ENCODE data around the gene PRXL2A.

PRXL2A gene

GRCh38 chr10:80466724-80467326, 58.5 kb downstream of the PRXL2A start:
- Histone ChIP-seq H3K27ac (ENCODE audit: insufficient read depth, low read depth, low read length, poor library complexity, severe bottlenecking) (no peak overlapping the region), H3K27me3 (ENCODE audit: control insufficient read depth, insufficient read depth, low read length, poor library complexity, severe bottlenecking) (no peaks in the 10 kb centered on the region), H3K4me3 (ENCODE audit: insufficient read depth, low read depth, low read length) (no peak overlapping the region), H3K36me3 (ENCODE audit: control insufficient read depth, insufficient read depth, low read length) (peaks cover 3% of the 10 kb centered on the region), H3K9me3 (ENCODE audit: control insufficient read depth, low read length) (no peaks in the 10 kb centered on the region), H3K4me1 (ENCODE audit: control insufficient read depth, insufficient read depth, low read length) (peaks cover 73% of the 10 kb centered on the region)
- 90 to 91% methylated on average over 10 of the region's 10 CpGs for WGBS, 2 experiments

GRCh38 chr10:80468002-80468401, 59.7 kb downstream of the PRXL2A start:
- WGBS, 2 experiments = 4 to 8% methylated on average over 6 of the region's 6 CpGs
- H3K36me3 ChIP-seq (ENCODE audit: control insufficient read depth, insufficient read depth, low read length) = peaks cover 3% of the 10 kb centered on the region
- no peak overlapping the region for H3K4me3 ChIP-seq (ENCODE audit: insufficient read depth, low read depth, low read length)
- H3K27ac ChIP-seq (ENCODE audit: insufficient read depth, low read depth, low read length, poor library complexity, severe bottlenecking) = peak overlapping the region; percentile 72
- peaks cover 61% of the 10 kb centered on the region for H3K4me1 ChIP-seq (ENCODE audit: control insufficient read depth, insufficient read depth, low read length)
- H3K27me3 ChIP-seq (ENCODE audit: control insufficient read depth, insufficient read depth, low read length, poor library complexity, severe bottlenecking) = no peaks in the 10 kb centered on the region
- H3K9me3 ChIP-seq (ENCODE audit: control insufficient read depth, low read length) = no peaks in the 10 kb centered on the region

- Histone ChIP-seq H3K27me3 (ENCODE audit: control insufficient read depth, insufficient read depth, low read length, poor library complexity, severe bottlenecking) (no peaks in the 10 kb centered on the region), H3K9me3 (ENCODE audit: control insufficient read depth, low read length) (no peaks in the 10 kb centered on the region), H3K4me1 (ENCODE audit: control insufficient read depth, insufficient read depth, low read length) (peaks cover 56% of the 10 kb centered on the region), H3K36me3 (ENCODE audit: control insufficient read depth, insufficient read depth, low read length) (peaks cover 3% of the 10 kb centered on the region), H3K27ac (ENCODE audit: insufficient read depth, low read depth, low read length, poor library complexity, severe bottlenecking) (no peak overlapping the region), H3K4me3 (ENCODE audit: insufficient read depth, low read depth, low read length) (no peak overlapping the region)
- 90 to 92% methylated on average over 7 of the region's 7 CpGs for WGBS, 2 experiments
These were observed 60.6 kb downstream of the PRXL2A start for GRCh38 chr10:80468806-80469421.

DNA sequence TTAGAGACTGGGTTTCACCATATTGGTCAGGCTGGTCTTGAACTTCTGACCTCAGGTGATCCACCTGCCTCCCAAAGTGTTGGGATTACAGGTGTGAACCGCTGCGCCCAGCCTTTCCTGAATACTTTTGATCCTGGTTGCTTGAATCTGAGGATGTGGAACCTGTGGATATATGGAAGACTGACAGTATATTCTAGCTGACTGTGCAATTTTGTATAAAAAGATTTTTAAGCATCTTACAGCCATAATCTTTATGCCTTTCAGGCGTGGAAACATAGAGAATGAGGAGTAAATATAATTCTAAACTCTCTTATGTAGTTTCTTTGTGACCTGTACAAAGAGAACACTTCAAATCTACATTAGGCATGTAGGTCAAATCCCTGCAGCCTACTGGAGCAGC, 61.9 kb downstream of the PRXL2A start:
- Histone ChIP-seq H3K4me3 (ENCODE audit: insufficient read depth, low read depth, low read length) (no peak overlapping the region), H3K27ac (ENCODE audit: insufficient read depth, low read depth, low read length, poor library complexity, severe bottlenecking) (no peak overlapping the region), H3K4me1 (ENCODE audit: control insufficient read depth, insufficient read depth, low read length) (peaks cover 54% of the 10 kb centered on the region), H3K36me3 (ENCODE audit: control insufficient read depth, insufficient read depth, low read length) (peaks cover 3% of the 10 kb centered on the region), H3K9me3 (ENCODE audit: control insufficient read depth, low read length) (no peaks in the 10 kb centered on the region), H3K27me3 (ENCODE audit: control insufficient read depth, insufficient read depth, low read length, poor library complexity, severe bottlenecking) (no peaks in the 10 kb centered on the region)
- 89 to 97% methylated on average over 2 to 3 of the region's 3 CpGs for WGBS, 2 experiments

DNA sequence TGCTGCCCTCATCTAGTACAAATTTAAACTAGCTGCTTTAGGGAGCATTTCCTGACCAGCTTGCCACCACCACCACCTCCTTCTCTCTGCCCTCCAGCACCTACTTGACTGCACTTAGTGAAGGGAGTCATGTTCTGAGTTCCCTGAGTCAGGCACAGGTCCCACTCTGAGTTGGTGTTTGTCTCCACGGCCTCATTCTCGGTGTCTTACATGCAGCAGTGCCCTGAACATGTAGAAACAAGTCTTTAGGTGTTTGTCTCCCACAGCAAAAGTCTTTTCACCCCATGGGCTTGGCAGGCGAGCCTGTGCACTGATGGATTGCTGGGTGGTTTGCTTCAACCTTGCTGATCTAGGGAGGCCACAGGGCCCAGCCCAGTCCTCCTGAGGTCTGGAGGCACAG, 62.6 kb downstream of the PRXL2A start:
- H3K4me1 ChIP-seq (ENCODE audit: control insufficient read depth, insufficient read depth, low read length) = peaks cover 47% of the 10 kb centered on the region
- no peak overlapping the region for H3K27ac ChIP-seq (ENCODE audit: insufficient read depth, low read depth, low read length, poor library complexity, severe bottlenecking)
- peaks cover 3% of the 10 kb centered on the region for H3K36me3 ChIP-seq (ENCODE audit: control insufficient read depth, insufficient read depth, low read length)
- H3K9me3 ChIP-seq (ENCODE audit: control insufficient read depth, low read length) = no peaks in the 10 kb centered on the region
- no peaks in the 10 kb centered on the region for H3K27me3 ChIP-seq (ENCODE audit: control insufficient read depth, insufficient read depth, low read length, poor library complexity, severe bottlenecking)
- H3K4me3 ChIP-seq (ENCODE audit: insufficient read depth, low read depth, low read length) = no peak overlapping the region
- WGBS, 2 experiments = 92 to 93% methylated on average over 3 of the region's 3 CpGs

GRCh38 chr10:80471715-80472233, 63.4 kb downstream of the PRXL2A start:
- H3K27me3 ChIP-seq (ENCODE audit: control insufficient read depth, insufficient read depth, low read length, poor library complexity, severe bottlenecking) = no peaks in the 10 kb centered on the region
- peaks cover 3% of the 10 kb centered on the region for H3K36me3 ChIP-seq (ENCODE audit: control insufficient read depth, insufficient read depth, low read length)
- H3K4me3 ChIP-seq (ENCODE audit: insufficient read depth, low read depth, low read length) = no peak overlapping the region
- 89 to 91% methylated on average over 4 of the region's 4 CpGs for WGBS, 2 experiments
- no peak overlapping the region for H3K27ac ChIP-seq (ENCODE audit: insufficient read depth, low read depth, low read length, poor library complexity, severe bottlenecking)
- no peaks in the 10 kb centered on the region for H3K9me3 ChIP-seq (ENCODE audit: control insufficient read depth, low read length)
- peaks cover 39% of the 10 kb centered on the region for H3K4me1 ChIP-seq (ENCODE audit: control insufficient read depth, insufficient read depth, low read length)

- Histone ChIP-seq H3K36me3 (ENCODE audit: control insufficient read depth, insufficient read depth, low read length) (peaks cover 4% of the 10 kb centered on the region), H3K27ac (ENCODE audit: insufficient read depth, low read depth, low read length, poor library complexity, severe bottlenecking) (no peak overlapping the region), H3K4me3 (ENCODE audit: insufficient read depth, low read depth, low read length) (no peak overlapping the region), H3K4me1 (ENCODE audit: control insufficient read depth, insufficient read depth, low read length) (peaks cover 32% of the 10 kb centered on the region), H3K27me3 (ENCODE audit: control insufficient read depth, insufficient read depth, low read length, poor library complexity, severe bottlenecking) (no peaks in the 10 kb centered on the region), H3K9me3 (ENCODE audit: control insufficient read depth, low read length) (no peaks in the 10 kb centered on the region)
- 88 to 90% methylated on average over 9 of the region's 9 CpGs for WGBS, 2 experiments
These were observed 64.1 kb downstream of the PRXL2A start for GRCh38 chr10:80472234-80473095.

DNA sequence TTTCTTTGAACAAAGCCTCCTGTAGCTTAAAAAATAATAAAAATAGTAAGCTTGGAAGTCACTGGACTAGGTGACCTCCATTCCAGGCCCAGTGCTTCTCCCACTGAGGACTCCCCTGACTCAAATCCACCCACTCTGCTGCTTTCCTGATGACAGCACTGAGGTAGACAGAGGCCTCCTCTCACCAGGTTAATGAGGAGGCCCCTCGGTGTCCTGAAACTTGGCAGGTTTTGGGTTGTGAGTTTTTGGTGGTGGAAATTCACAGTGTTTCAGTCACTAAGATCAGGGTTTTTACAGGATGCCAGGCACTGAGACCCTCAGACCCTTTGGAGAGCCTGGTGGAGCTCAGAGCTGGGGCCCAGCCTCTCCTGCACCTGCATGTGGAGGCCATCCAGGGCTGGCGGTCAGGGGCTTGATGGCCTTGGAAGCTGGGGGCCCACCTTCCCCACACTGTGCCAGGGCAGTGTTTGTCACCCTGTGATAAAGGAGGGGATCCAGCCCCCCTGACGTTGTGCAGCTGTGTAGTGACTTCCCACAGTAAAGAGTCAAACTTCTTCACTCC, 64.8 kb downstream of the PRXL2A start:
- no peak overlapping the region for H3K27ac ChIP-seq (ENCODE audit: insufficient read depth, low read depth, low read length, poor library complexity, severe bottlenecking)
- H3K4me3 ChIP-seq (ENCODE audit: insufficient read depth, low read depth, low read length) = no peak overlapping the region
- H3K9me3 ChIP-seq (ENCODE audit: control insufficient read depth, low read length) = no peaks in the 10 kb centered on the region
- H3K27me3 ChIP-seq (ENCODE audit: control insufficient read depth, insufficient read depth, low read length, poor library complexity, severe bottlenecking) = no peaks in the 10 kb centered on the region
- 92 to 94% methylated on average over 3 of the region's 3 CpGs for WGBS, 2 experiments
- peaks cover 11% of the 10 kb centered on the region for H3K36me3 ChIP-seq (ENCODE audit: control insufficient read depth, insufficient read depth, low read length)
- H3K4me1 ChIP-seq (ENCODE audit: control insufficient read depth, insufficient read depth, low read length) = peaks cover 25% of the 10 kb centered on the region

- WGBS, 2 experiments = 77 to 85% methylated on average over 8 of the region's 8 CpGs
- peaks cover 12% of the 10 kb centered on the region for H3K36me3 ChIP-seq (ENCODE audit: control insufficient read depth, insufficient read depth, low read length)
- H3K4me3 ChIP-seq (ENCODE audit: insufficient read depth, low read depth, low read length) = no peak overlapping the region
- no peaks in the 10 kb centered on the region for H3K9me3 ChIP-seq (ENCODE audit: control insufficient read depth, low read length)
- H3K4me1 ChIP-seq (ENCODE audit: control insufficient read depth, insufficient read depth, low read length) = peaks cover 18% of the 10 kb centered on the region
- no peaks in the 10 kb centered on the region for H3K27me3 ChIP-seq (ENCODE audit: control insufficient read depth, insufficient read depth, low read length, poor library complexity, severe bottlenecking)
- no peak overlapping the region for H3K27ac ChIP-seq (ENCODE audit: insufficient read depth, low read depth, low read length, poor library complexity, severe bottlenecking)
These were observed 65.6 kb downstream of the PRXL2A start for GRCh38 chr10:80473692-80474596.
